Tibial artery (tissue), 4 donors: Measurements from ENCODE around the gene ASCC2.

Source experiments
- DNase-seq, 2 donors: peaks; one replicate each; pipeline ENCODE4 v3.0.0-alpha.2; 2019
- H3K27ac ChIP-seq, 2 donors: fragments of 200-600 bp; sonication (generic) in 1 of 2; 1 replicate in 1 of 2; 2 replicates in 1 of 2; pipeline ENCODE4 v1.5.1; 2018 to 2019; ENCODE audit warnings: mild to moderate bottlenecking in 1 of 2
- H3K27me3 ChIP-seq, 2 donors: fragments of 200-600 bp; sonication (generic) in 1 of 2; one replicate each; pipeline versions ENCODE4 v1.5.1 to v1.6.0; 2016 to 2019
- H3K36me3 ChIP-seq, 3 donors: fragments of 200-600 bp; sonication (generic) in 2 of 3; one replicate each; pipeline ENCODE4 v1.5.1; 2016 to 2019; ENCODE audit warnings: mild to moderate bottlenecking in 2 of 3
- H3K4me1 ChIP-seq, 4 donors: fragments of 200-600 bp; sonication (generic) in 2 of 4; 1 replicate in 3 of 4; 2 replicates in 1 of 4; pipeline ENCODE4 v1.5.1; 2016 to 2019
- H3K4me3 ChIP-seq, 2 donors: fragments of 200-600 bp; sonication (generic) in 1 of 2; 1 replicate in 1 of 2; 2 replicates in 1 of 2; pipeline ENCODE4 v1.5.1; 2018 to 2019; ENCODE audit warnings: mild to moderate bottlenecking in 2 of 2
- H3K9me3 ChIP-seq, 3 donors: fragments of 200-600 bp; sonication (generic) in 1 of 3; one replicate each; pipeline ENCODE4 v1.5.1; 2016 to 2019
- CTCF ChIP-seq, 2 experiments: fragments of 200-600 bp in 1 of 2; fragments of 450-650 bp in 1 of 2; IDR thresholded peaks; one replicate each; pipeline ENCODE4 v1.5.1; 2017 to 2019; ENCODE audit warnings: antibody characterized with exemption in 2 of 2, mild to moderate bottlenecking in 1 of 2, moderate library complexity in 1 of 2
- intact Hi-C: fragments of 100-400 bp; cut with DNase I; formaldehyde crosslinking; loops from one replicate; pipeline ENCODE4 v1.15.0; 2023; ENCODE audit warnings: low total_unique reads

The ASCC2 gene

DNA sequence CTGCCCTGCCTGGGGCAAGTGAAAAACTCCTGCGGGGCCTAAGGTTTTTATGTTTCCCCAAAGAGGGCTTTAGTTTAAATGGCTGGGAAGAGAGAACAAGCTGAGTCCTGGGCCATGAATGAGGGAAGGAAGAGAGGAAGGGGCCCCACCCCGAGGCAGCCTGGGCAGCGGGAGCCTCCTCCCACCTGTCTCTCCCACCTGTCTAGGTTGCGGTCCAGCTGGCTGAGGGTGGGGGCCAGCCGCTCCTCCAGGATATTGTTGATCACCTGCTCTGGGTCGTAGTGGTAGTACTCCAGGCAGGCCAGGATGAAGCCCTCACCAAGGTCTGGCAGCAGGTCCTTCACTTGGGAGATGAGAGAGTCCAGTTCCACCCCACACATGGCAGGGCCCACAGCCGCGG is 36.3 kb downstream of the ASCC2 start:
- intact Hi-C loops, result no loop called here
- H3K36me3 ChIP-seq, result peaks cover 78 to 99% (median 87%) of the 10 kb centered on the region in 3 donors
- H3K27ac ChIP-seq, result no peak overlapping the region

GRCh38 chr22:29801153-29801552 is 36.9 kb downstream of the ASCC2 start:
- TF ChIP-seq CTCF (IDR thresholded peaks at IDR 0.05), result no peak
- H3K27me3 ChIP-seq, result no peaks in the 10 kb centered on the region
- H3K9me3 ChIP-seq, result no peaks in the 10 kb centered on the region
- H3K36me3 ChIP-seq, result peaks cover 72 to 99% (median 87%) of the 10 kb centered on the region in 3 donors
- peaks cover 0 to 26% (median 10%) of the 10 kb centered on the region in 4 donors for H3K4me1 ChIP-seq
- no peak overlapping the region for H3K27ac ChIP-seq
- intact Hi-C loops, result no loop called here
- no peak overlapping the region for H3K4me3 ChIP-seq
- no peak for DNase-seq

More for the DNA sequence above, 36.3 kb downstream of the ASCC2 start:
- Histone ChIP-seq H3K4me1 (peaks cover 0 to 26% (median 10%) of the 10 kb centered on the region in 4 donors), H3K4me3 (no peak overlapping the region), H3K9me3 (no peaks in the 10 kb centered on the region), H3K27me3 (no peaks in the 10 kb centered on the region)
- DNase-seq, result no peak
- no peak for TF ChIP-seq CTCF (IDR thresholded peaks at IDR 0.05)

- Histone ChIP-seq H3K9me3 (no peaks in the 10 kb centered on the region), H3K27ac (peak overlapping the region; percentile 42 to 74), H3K27me3 (no peaks in the 10 kb centered on the region), H3K4me1 (peaks cover 0 to 26% (median 10%) of the 10 kb centered on the region in 4 donors), H3K36me3 (peaks cover 57 to 98% (median 87%) of the 10 kb centered on the region in 3 donors), H3K4me3 (no peak overlapping the region)
- intact Hi-C loops, result no loop called here
- DNase-seq, result peak; percentile 93 to 96
- TF ChIP-seq CTCF (IDR thresholded peaks at IDR 0.05), result no peak
Observed at GRCh38 chr22:29799217-29799680, 38.8 kb downstream of the ASCC2 start.

- intact Hi-C loops, result no loop called here
- Histone ChIP-seq H3K27me3 (no peaks in the 10 kb centered on the region), H3K36me3 (peaks cover 53 to 98% (median 85%) of the 10 kb centered on the region in 3 donors)
Observed at GRCh38 chr22:29798801-29799200, 39.3 kb downstream of the ASCC2 start.

DNA sequence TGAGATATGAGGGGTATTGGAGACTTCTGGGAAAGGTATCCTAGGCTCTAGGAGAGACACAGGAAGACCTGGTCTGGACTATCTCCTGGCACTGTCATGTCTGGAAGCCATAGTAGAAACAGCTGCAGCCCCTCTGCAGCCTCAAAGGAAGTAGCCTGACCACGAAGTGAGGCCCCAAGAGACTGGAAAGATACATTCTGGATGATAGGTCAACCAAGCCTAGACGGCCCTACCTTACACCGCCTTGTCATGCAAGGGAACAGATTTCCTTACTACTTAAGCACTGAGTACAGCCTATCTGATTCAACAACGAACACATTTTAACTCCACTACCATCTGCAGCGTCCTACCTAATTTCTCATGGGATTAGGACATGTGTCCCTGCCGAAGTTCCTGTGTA is 39.8 kb downstream of the ASCC2 start:
- peaks cover 50 to 98% (median 85%) of the 10 kb centered on the region in 3 donors for H3K36me3 ChIP-seq
- H3K4me1 ChIP-seq, result peaks cover 0 to 26% (median 10%) of the 10 kb centered on the region in 4 donors
- H3K4me3 ChIP-seq, result no peak overlapping the region
- peak overlapping the region; percentile 42 to 74 for H3K27ac ChIP-seq
- no peaks in the 10 kb centered on the region for H3K9me3 ChIP-seq
- no peaks in the 10 kb centered on the region for H3K27me3 ChIP-seq
- intact Hi-C loops, result no loop called here
- TF ChIP-seq CTCF (IDR thresholded peaks at IDR 0.05), result no peak
- no peak for DNase-seq

More at GRCh38 chr22:29798801-29799200, 39.3 kb downstream of the ASCC2 start:
- no peak for TF ChIP-seq CTCF (IDR thresholded peaks at IDR 0.05)
- no peak overlapping the region for H3K4me3 ChIP-seq
- H3K27ac ChIP-seq, result peak overlapping the region; percentile 42 to 74
- H3K4me1 ChIP-seq, result peaks cover 0 to 26% (median 10%) of the 10 kb centered on the region in 4 donors
- no peak for DNase-seq
- H3K9me3 ChIP-seq, result no peaks in the 10 kb centered on the region
